ENCODE results near the gene CCDC146.
"Not testable (repeated sequence)": the region's sequence is repeated elsewhere in the genome, so short reads cannot be mapped to it uniquely, and the experiment has no call there.

Gene CCDC146

GRCh38 chr7:77121860-77122681 lies at the start of gene CCDC146:
CCDC146 (plus strand) TSS chr7:77122615; CDS start chr7:77167669, 45,054 bp downstream.
- not testable (repeated sequence) for H3K27me3 Mint-ChIP-seq, H3K36me3 Mint-ChIP-seq, H3K9me3 Mint-ChIP-seq
- CTCF ChIA-PET: interaction anchor here (0.6 to 1.4 kb wide), 3 partner anchors 125 to 211 kb away, joined by 3 to 22 read pairs (median 4); no protein-coding TSS in a partner anchor
- peaks cover 20% of the 10 kb centered on the region for H3K4me1 Mint-ChIP-seq
- peak within 1 kb of the TSS; percentile 78 for H3K4me3 Mint-ChIP-seq
- peak; percentile 98 for DNase-seq
- peak within 1 kb of the TSS; percentile 80 for H3K27ac Mint-ChIP-seq

- H3K27me3 Mint-ChIP-seq, H3K4me3 Mint-ChIP-seq, DNase-seq, CTCF ChIA-PET, H3K9me3 Mint-ChIP-seq, H3K27ac Mint-ChIP-seq: not testable (repeated sequence)
- peaks cover 15% of the 10 kb centered on the region for H3K4me1 Mint-ChIP-seq
- peaks cover 24% of the 10 kb centered on the region for H3K36me3 Mint-ChIP-seq
Measured at GRCh38 chr7:77074786-77075396, 47.5 kb upstream of the CCDC146 start.

- H3K4me1 Mint-ChIP-seq, CTCF ChIA-PET, H3K27ac Mint-ChIP-seq: not testable (repeated sequence)
Measured at GRCh38 chr7:77077060-77077459, 45.4 kb upstream of the CCDC146 start.

GRCh38 chr7:77079112-77079511 lies 43.3 kb upstream of the CCDC146 start:
- H3K9me3 Mint-ChIP-seq, H3K4me3 Mint-ChIP-seq, H3K36me3 Mint-ChIP-seq, DNase-seq, H3K27ac Mint-ChIP-seq, H3K4me1 Mint-ChIP-seq, CTCF ChIA-PET, H3K27me3 Mint-ChIP-seq: not testable (repeated sequence)

More at GRCh38 chr7:77077060-77077459, 45.4 kb upstream of the CCDC146 start:
- not testable (repeated sequence) for H3K36me3 Mint-ChIP-seq, DNase-seq, H3K9me3 Mint-ChIP-seq, H3K27me3 Mint-ChIP-seq, H3K4me3 Mint-ChIP-seq

- H3K27ac Mint-ChIP-seq, H3K4me1 Mint-ChIP-seq, H3K27me3 Mint-ChIP-seq, H3K9me3 Mint-ChIP-seq, DNase-seq, H3K4me3 Mint-ChIP-seq, H3K36me3 Mint-ChIP-seq, CTCF ChIA-PET: not testable (repeated sequence)
Measured at GRCh38 chr7:77079624-77080023, 42.8 kb upstream of the CCDC146 start.

GRCh38 chr7:77080236-77080635 lies 42.2 kb upstream of the CCDC146 start:
- DNase-seq, H3K27ac Mint-ChIP-seq, H3K27me3 Mint-ChIP-seq, H3K9me3 Mint-ChIP-seq, H3K4me3 Mint-ChIP-seq, H3K36me3 Mint-ChIP-seq, CTCF ChIA-PET, H3K4me1 Mint-ChIP-seq: not testable (repeated sequence)

- CTCF ChIA-PET, H3K27me3 Mint-ChIP-seq, H3K36me3 Mint-ChIP-seq, DNase-seq, H3K4me1 Mint-ChIP-seq, H3K4me3 Mint-ChIP-seq, H3K27ac Mint-ChIP-seq, H3K9me3 Mint-ChIP-seq: not testable (repeated sequence)
Measured at GRCh38 chr7:77082192-77082591, 40.2 kb upstream of the CCDC146 start.

- H3K27ac Mint-ChIP-seq, H3K4me3 Mint-ChIP-seq, DNase-seq, H3K4me1 Mint-ChIP-seq, H3K27me3 Mint-ChIP-seq, H3K9me3 Mint-ChIP-seq, CTCF ChIA-PET: not testable (repeated sequence)
- H3K36me3 Mint-ChIP-seq: peaks cover 12% of the 10 kb centered on the region
Measured at GRCh38 chr7:77092301-77092700, 30.1 kb upstream of the CCDC146 start.

- H3K4me1 Mint-ChIP-seq, DNase-seq, H3K4me3 Mint-ChIP-seq, H3K9me3 Mint-ChIP-seq, H3K36me3 Mint-ChIP-seq, H3K27ac Mint-ChIP-seq, CTCF ChIA-PET, H3K27me3 Mint-ChIP-seq: not testable (repeated sequence)
Measured at GRCh38 chr7:77100501-77100900, 21.9 kb upstream of the CCDC146 start.

GRCh38 chr7:77101187-77101586 lies 21.2 kb upstream of the CCDC146 start:
- H3K9me3 Mint-ChIP-seq, H3K4me3 Mint-ChIP-seq, H3K27ac Mint-ChIP-seq, H3K36me3 Mint-ChIP-seq, H3K4me1 Mint-ChIP-seq, CTCF ChIA-PET, H3K27me3 Mint-ChIP-seq, DNase-seq: not testable (repeated sequence)

GRCh38 chr7:77102671-77103070 lies 19.7 kb upstream of the CCDC146 start:
- H3K27ac Mint-ChIP-seq, H3K4me1 Mint-ChIP-seq, H3K9me3 Mint-ChIP-seq, H3K36me3 Mint-ChIP-seq, CTCF ChIA-PET, H3K4me3 Mint-ChIP-seq, DNase-seq, H3K27me3 Mint-ChIP-seq: not testable (repeated sequence)

- H3K9me3 Mint-ChIP-seq, CTCF ChIA-PET, H3K4me3 Mint-ChIP-seq, H3K4me1 Mint-ChIP-seq, H3K27ac Mint-ChIP-seq, DNase-seq, H3K27me3 Mint-ChIP-seq, H3K36me3 Mint-ChIP-seq: not testable (repeated sequence)
Measured at GRCh38 chr7:77105904-77106303, 16.5 kb upstream of the CCDC146 start.

GRCh38 chr7:77107659-77108058 lies 14.8 kb upstream of the CCDC146 start:
- H3K9me3 Mint-ChIP-seq, CTCF ChIA-PET, H3K4me3 Mint-ChIP-seq, H3K27me3 Mint-ChIP-seq, DNase-seq, H3K27ac Mint-ChIP-seq, H3K36me3 Mint-ChIP-seq, H3K4me1 Mint-ChIP-seq: not testable (repeated sequence)

GRCh38 chr7:77108362-77108761 lies 14.1 kb upstream of the CCDC146 start:
- H3K27ac Mint-ChIP-seq, H3K36me3 Mint-ChIP-seq, H3K9me3 Mint-ChIP-seq, H3K4me1 Mint-ChIP-seq, CTCF ChIA-PET, H3K4me3 Mint-ChIP-seq, H3K27me3 Mint-ChIP-seq, DNase-seq: not testable (repeated sequence)

GRCh38 chr7:77112719-77113306 lies 9.6 kb upstream of the CCDC146 start:
- H3K4me3 Mint-ChIP-seq, H3K27me3 Mint-ChIP-seq, H3K4me1 Mint-ChIP-seq, H3K9me3 Mint-ChIP-seq, H3K27ac Mint-ChIP-seq, H3K36me3 Mint-ChIP-seq, CTCF ChIA-PET, DNase-seq: not testable (repeated sequence)
